Uterus (tissue), 4 donors: ENCODE measurements around the gene PDCD1LG2. TPM values are rescaled to one million over a fixed set of nuclear protein-coding genes. Genes with fewer than 3 reads are reported as not detected.
"Not testable (repeated sequence)": the region's sequence is repeated elsewhere in the genome, so short reads cannot be mapped to it uniquely, and the experiment has no call there.

ENCODE experiments used
- DNase-seq, 2 donors: peaks; one replicate each; pipeline ENCODE4 v3.0.0-alpha.2; 2019 to 2020
- H3K27ac ChIP-seq, 2 donors: fragments of 200-600 bp; sonication (generic); 1 replicate in 1 of 2; 2 replicates in 1 of 2; pipeline ENCODE4 v1.5.1; 2016 to 2018
- H3K27me3 ChIP-seq, 2 donors: fragments of 200-600 bp; sonication (generic); one replicate each; pipeline ENCODE4 v1.5.1; 2018 to 2019; ENCODE audit warnings: control low read depth in 1 of 2
- H3K36me3 ChIP-seq, 2 donors: fragments of 200-600 bp; sonication (generic); one replicate each; pipeline ENCODE4 v1.5.1; 2019; ENCODE audit warnings: control low read depth in 1 of 2
- H3K4me1 ChIP-seq, 2 donors: fragments of 200-600 bp; sonication (generic); one replicate each; pipeline ENCODE4 v1.5.1; 2018 to 2019; ENCODE audit warnings: control low read depth in 1 of 2
- H3K4me3 ChIP-seq, 2 donors: fragments of 200-600 bp; sonication (generic); 1 replicate in 1 of 2; 2 replicates in 1 of 2; pipeline ENCODE4 v1.5.1; 2018 to 2019; ENCODE audit warnings: mild to moderate bottlenecking in 1 of 2
- H3K9me3 ChIP-seq, 2 donors: fragments of 200-600 bp; sonication (generic); one replicate each; pipeline ENCODE4 v1.5.1; 2019; ENCODE audit warnings: control low read depth in 1 of 2
- POLR2A ChIP-seq, 2 donors: fragments of 450-650 bp; IDR thresholded peaks; one replicate each; pipeline ENCODE4 v1.6.1; 2016; ENCODE audit warnings: antibody characterized with exemption in 2 of 2, mild to moderate bottlenecking in 1 of 2, moderate library complexity in 1 of 2
- intact Hi-C: fragments of 100-400 bp; cut with DNase I; formaldehyde crosslinking; loops from one replicate; pipeline ENCODE4 v1.15.1; 2023; ENCODE audit warnings: low total_unique reads
- total RNA-seq, 4 donors: library from RNA; depleted of rRNA in 3 of 4; stranded (reverse); fragments of >200 nt in 3 of 4; gene quantifications; one replicate each; pipeline versions ENCODE4 v1.1.0 to v1.2.4, GENCODE V29; 2014 to 2023
- TF ChIP-seq, protein P1 (sequence below), 4 experiments: fragments of 200-600 bp in 2 of 4; fragments of 450-650 bp in 2 of 4; sonication (generic) in 2 of 4; IDR thresholded peaks; one replicate each; pipeline ENCODE4 v1.5.1; 2016 to 2019; ENCODE audit warnings: antibody characterized with exemption in 4 of 4, mild to moderate bottlenecking in 2 of 4, moderate library complexity in 1 of 4
- donor health status: DM: yes; HTN: yes; CAD: no.

The PDCD1LG2 gene
- 1 to 10 TPM in 2 of 4 donors, under 1 TPM in 2; 0.77 to 5.0 (median 1.6) TPM for total RNA-seq

DNA sequence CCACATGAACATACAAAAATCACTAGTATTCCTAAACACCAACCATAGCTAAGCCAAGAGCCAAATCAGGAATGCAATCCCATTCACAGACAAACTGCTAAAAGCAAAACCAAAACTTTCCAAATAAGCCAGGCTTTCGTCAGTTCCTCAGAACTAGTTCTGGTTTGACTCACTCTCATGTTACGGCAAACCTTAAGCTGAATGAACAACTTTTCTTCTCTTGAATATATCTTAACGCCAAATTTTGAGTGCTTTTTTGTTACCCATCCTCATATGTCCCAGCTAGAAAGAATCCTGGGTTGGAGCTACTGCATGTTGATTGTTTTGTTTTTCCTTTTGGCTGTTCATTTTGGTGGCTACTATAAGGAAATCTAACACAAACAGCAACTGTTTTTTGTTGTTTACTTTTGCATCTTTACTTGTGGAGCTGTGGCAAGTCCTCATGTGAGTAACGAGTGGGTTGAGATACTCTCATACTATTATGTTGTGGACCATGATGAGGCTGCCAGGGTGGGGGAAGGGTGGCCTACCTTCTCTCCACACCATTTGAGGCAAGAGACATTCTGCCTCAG lies at the start of gene PDCD1LG2:
PDCD1LG2 (plus strand) TSS at position 172 of the 572 bp plus-strand sequence. CDS start 12,016 bp downstream, outside the sequence.
- Histone ChIP-seq H3K4me1 (no peaks in the 10 kb centered on the region), H3K27me3 (no peaks in the 10 kb centered on the region), H3K27ac (peak within 1 kb of the TSS; percentile 57 to 76), H3K4me3 (peak within 1 kb of the TSS in 1 of 2 donors; percentile 4), H3K9me3 (no peaks in the 10 kb centered on the region), H3K36me3 (no peaks in the 10 kb centered on the region)
- intact Hi-C loops = no loop called here
- TF ChIP-seq, protein P1, sequence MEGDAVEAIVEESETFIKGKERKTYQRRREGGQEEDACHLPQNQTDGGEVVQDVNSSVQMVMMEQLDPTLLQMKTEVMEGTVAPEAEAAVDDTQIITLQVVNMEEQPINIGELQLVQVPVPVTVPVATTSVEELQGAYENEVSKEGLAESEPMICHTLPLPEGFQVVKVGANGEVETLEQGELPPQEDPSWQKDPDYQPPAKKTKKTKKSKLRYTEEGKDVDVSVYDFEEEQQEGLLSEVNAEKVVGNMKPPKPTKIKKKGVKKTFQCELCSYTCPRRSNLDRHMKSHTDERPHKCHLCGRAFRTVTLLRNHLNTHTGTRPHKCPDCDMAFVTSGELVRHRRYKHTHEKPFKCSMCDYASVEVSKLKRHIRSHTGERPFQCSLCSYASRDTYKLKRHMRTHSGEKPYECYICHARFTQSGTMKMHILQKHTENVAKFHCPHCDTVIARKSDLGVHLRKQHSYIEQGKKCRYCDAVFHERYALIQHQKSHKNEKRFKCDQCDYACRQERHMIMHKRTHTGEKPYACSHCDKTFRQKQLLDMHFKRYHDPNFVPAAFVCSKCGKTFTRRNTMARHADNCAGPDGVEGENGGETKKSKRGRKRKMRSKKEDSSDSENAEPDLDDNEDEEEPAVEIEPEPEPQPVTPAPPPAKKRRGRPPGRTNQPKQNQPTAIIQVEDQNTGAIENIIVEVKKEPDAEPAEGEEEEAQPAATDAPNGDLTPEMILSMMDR (IDR thresholded peaks at IDR 0.05) = no peak
- peak in 1 of 2 donors; percentile 34 for TF ChIP-seq POLR2A (IDR thresholded peaks at IDR 0.05)
- DNase-seq = no peak

DNA sequence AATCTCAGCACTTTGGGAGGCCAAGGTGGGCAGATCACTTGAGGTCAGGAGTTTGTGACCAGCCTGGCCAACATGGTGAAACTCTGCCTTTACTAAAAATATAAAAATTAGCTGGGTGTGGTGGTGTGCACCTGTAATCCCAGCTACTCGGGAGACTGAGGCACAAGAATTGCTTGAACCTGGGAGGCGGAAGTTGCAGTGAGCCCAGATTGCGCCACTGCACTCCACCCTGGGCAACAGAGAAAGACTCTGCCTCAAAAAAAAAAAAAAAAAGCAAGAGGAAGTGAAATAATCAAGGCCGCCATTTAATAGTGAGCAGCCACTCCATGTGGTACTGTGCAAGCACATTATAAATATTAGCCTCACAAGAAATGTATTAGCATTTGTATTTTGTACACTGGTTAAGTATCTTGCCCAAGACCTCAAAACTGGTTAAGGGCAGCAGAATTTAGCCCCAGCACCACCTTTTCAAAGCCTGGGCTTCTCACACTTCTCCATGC lies 45.5 kb upstream of the PDCD1LG2 start:
- H3K36me3 ChIP-seq, H3K27me3 ChIP-seq, DNase-seq, intact Hi-C loops, H3K9me3 ChIP-seq, H3K4me1 ChIP-seq, H3K27ac ChIP-seq, H3K4me3 ChIP-seq: not testable (repeated sequence)

DNA sequence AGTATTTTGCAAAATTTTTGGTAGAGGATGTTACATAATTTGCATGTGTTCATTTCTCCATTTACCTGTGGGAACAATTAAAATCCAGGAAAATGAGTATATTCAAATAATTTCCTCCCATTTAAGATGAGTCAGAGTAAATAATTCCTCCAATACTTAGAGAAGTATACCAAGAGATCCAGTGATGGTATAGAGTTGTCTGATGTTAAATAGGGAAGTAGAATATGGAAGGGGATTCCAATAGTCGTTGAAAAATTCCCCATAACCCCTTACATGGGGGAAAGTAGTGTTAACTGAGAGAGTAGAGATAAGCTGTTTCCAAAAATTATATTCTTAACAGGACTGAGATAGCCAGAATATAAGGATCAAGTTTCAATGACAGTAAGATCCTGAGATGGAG lies 44.3 kb upstream of the PDCD1LG2 start:
- TF ChIP-seq, protein P1 (IDR thresholded peaks at IDR 0.05) = no peak
- no peak for TF ChIP-seq POLR2A (IDR thresholded peaks at IDR 0.05)
- H3K4me1 ChIP-seq = no peaks in the 10 kb centered on the region
- no peak overlapping the region for H3K4me3 ChIP-seq
- no peaks in the 10 kb centered on the region for H3K36me3 ChIP-seq
- no peak overlapping the region for H3K27ac ChIP-seq
- H3K9me3 ChIP-seq = no peaks in the 10 kb centered on the region
- H3K27me3 ChIP-seq = no peaks in the 10 kb centered on the region
- intact Hi-C loops = no loop called here
- DNase-seq = no peak

DNA sequence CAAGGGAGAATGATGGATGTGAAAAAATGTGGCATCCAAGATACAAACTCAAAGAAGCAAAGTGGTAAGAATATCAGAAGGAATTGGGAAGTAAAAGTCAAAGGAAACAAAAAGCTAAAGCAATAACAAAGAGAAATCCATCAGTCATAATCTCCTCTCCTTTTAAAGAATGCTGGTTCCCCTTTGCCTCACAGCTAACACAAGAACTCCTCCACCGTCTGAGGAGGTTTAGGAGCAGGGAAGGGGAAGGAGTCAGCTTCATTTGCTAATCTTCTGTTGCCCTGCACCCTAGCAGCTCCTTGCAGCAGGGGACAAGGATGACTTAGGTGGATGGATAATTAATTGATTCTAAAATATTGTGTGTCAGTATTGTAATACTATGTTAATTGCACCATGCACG lies 43.6 kb upstream of the PDCD1LG2 start:
- H3K27me3 ChIP-seq = no peaks in the 10 kb centered on the region
- TF ChIP-seq, protein P1 (IDR thresholded peaks at IDR 0.05) = no peak
- no peak for TF ChIP-seq POLR2A (IDR thresholded peaks at IDR 0.05)
- no peaks in the 10 kb centered on the region for H3K9me3 ChIP-seq
- no peak overlapping the region for H3K27ac ChIP-seq
- H3K4me1 ChIP-seq = no peaks in the 10 kb centered on the region
- no peaks in the 10 kb centered on the region for H3K36me3 ChIP-seq
- DNase-seq = no peak
- no peak overlapping the region for H3K4me3 ChIP-seq
- intact Hi-C loops = no loop called here

DNA sequence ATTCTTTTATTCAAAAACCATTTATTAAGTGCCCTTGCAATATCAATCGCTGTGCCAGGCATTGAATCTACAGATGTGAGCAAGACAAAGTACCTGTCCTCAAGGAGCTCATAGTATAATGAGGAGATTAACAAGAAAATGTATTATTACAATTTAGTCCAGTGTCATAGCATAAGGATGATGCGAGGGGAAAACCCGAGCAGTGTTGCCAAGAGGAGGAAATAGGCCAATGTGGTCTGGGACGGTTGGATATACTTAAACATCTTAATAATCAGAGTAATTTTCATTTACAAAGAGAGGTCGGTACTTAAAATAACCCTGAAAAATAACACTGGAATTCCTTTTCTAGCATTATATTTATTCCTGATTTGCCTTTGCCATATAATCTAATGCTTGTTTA lies 41.5 kb upstream of the PDCD1LG2 start:
- intact Hi-C loops = no loop called here
- no peak overlapping the region for H3K4me3 ChIP-seq
- TF ChIP-seq, protein P1 (IDR thresholded peaks at IDR 0.05) = no peak
- no peak for TF ChIP-seq POLR2A (IDR thresholded peaks at IDR 0.05)
- DNase-seq = no peak
- H3K27me3 ChIP-seq = no peaks in the 10 kb centered on the region
- no peaks in the 10 kb centered on the region for H3K4me1 ChIP-seq
- H3K9me3 ChIP-seq = no peaks in the 10 kb centered on the region
- no peak overlapping the region for H3K27ac ChIP-seq
- H3K36me3 ChIP-seq = no peaks in the 10 kb centered on the region
